Mammary epithelial cell (primary cell): ENCODE data around the gene KMO.

Experiments used
- EZH2 ChIP-seq: IDR thresholded peaks from 2 replicates; pipeline ENCODE4 v1.6.1; 2012; ENCODE audit warnings: low read length, inconsistent platforms, borderline replicate concordance
- TF ChIP-seq, protein P1 (sequence below), 2 donors: IDR thresholded peaks in 1 of 2; conservative IDR thresholded peaks in 1 of 2; 2 replicates each; pipeline ENCODE4 v1.5.1; 2011 to 2012; ENCODE audit warnings: inconsistent platforms in 2 of 2, low read length in 2 of 2, mild to moderate bottlenecking in 2 of 2, control low read depth in 1 of 2, low read depth in 1 of 2; ENCODE audit not compliant: insufficient read depth in 1 of 2; ENCODE audit errors: extremely low read depth in 1 of 2

DNA sequence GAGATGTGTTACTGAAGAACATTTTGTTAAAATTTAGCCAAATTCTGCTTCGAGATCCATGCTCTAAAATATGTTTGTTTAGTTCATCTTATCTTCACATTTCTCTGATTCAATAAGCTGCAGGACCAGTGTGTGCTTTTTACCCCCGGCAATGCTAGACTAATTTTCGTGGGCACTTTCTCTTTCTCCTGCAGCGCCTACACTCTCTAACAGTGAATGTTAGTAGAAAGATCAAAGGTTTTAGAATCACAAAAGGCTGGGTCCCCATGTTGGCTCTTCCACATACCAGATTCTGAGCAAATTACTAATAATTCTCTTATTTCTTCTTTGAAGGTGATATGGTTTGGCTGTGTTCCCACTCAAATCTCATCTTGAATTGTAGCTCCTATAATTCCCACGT lies 99.5 kb downstream of the KMO start:
- TF ChIP-seq, protein P1, sequence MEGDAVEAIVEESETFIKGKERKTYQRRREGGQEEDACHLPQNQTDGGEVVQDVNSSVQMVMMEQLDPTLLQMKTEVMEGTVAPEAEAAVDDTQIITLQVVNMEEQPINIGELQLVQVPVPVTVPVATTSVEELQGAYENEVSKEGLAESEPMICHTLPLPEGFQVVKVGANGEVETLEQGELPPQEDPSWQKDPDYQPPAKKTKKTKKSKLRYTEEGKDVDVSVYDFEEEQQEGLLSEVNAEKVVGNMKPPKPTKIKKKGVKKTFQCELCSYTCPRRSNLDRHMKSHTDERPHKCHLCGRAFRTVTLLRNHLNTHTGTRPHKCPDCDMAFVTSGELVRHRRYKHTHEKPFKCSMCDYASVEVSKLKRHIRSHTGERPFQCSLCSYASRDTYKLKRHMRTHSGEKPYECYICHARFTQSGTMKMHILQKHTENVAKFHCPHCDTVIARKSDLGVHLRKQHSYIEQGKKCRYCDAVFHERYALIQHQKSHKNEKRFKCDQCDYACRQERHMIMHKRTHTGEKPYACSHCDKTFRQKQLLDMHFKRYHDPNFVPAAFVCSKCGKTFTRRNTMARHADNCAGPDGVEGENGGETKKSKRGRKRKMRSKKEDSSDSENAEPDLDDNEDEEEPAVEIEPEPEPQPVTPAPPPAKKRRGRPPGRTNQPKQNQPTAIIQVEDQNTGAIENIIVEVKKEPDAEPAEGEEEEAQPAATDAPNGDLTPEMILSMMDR (conservative IDR thresholded peaks at IDR 0.05 in 1 of 2, IDR thresholded peaks at IDR 0.05 in 1 of 2; ENCODE audit: extremely low read depth in 1 of 2, insufficient read depth in 1 of 2, low read depth in 1 of 2, low read length in 2 of 2), result no peak
- no peak for TF ChIP-seq EZH2
